MV-4-11 (cell line): Measurements from ENCODE around the gene GHRL.

Experiments
- DNase-seq: peaks from one replicate; lab custom pipeline; 2025; lab: John Stamatoyannopoulos, UW

The GHRL gene

GRCh38 chr3:10292505-10293419 lies at the start of gene GHRL:
GHRL (minus strand) TSS chr3:10292947; CDS start chr3:10290180, 2,767 bp downstream.
- DNase-seq, result peak; percentile 94

- DNase-seq, result no peak
These were observed 49.2 kb upstream of the GHRL start for GRCh38 chr3:10341901-10342398.

- DNase-seq, result no peak
These were observed 47.7 kb upstream of the GHRL start for GRCh38 chr3:10340476-10340875.

GRCh38 chr3:10340046-10340445 lies 47.3 kb upstream of the GHRL start:
- no peak for DNase-seq

GRCh38 chr3:10339376-10339955 lies 46.7 kb upstream of the GHRL start:
- no peak for DNase-seq

GRCh38 chr3:10338591-10339353 lies 46.0 kb upstream of the GHRL start:
- DNase-seq, result no peak

GRCh38 chr3:10338164-10338470 lies 45.4 kb upstream of the GHRL start:
- no peak for DNase-seq

GRCh38 chr3:10337323-10338163 lies 44.8 kb upstream of the GHRL start:
- DNase-seq, result no peak

GRCh38 chr3:10336761-10337160 lies 44.0 kb upstream of the GHRL start:
- no peak for DNase-seq

GRCh38 chr3:10335871-10336622 lies 43.3 kb upstream of the GHRL start:
- no peak for DNase-seq

- no peak for DNase-seq
These were observed 42.5 kb upstream of the GHRL start for GRCh38 chr3:10335190-10335738.

GRCh38 chr3:10334459-10334858 lies 41.7 kb upstream of the GHRL start:
- no peak for DNase-seq

- no peak for DNase-seq
These were observed 41.3 kb upstream of the GHRL start for GRCh38 chr3:10334042-10334441.

GRCh38 chr3:10333349-10333650 lies 40.6 kb upstream of the GHRL start:
- DNase-seq, result no peak

GRCh38 chr3:10332481-10333348 lies 40.0 kb upstream of the GHRL start:
- no peak for DNase-seq

- DNase-seq, result no peak
These were observed 38.6 kb upstream of the GHRL start for GRCh38 chr3:10331320-10331719.

- DNase-seq, result no peak
These were observed 37.6 kb upstream of the GHRL start for GRCh38 chr3:10330319-10330718.

- DNase-seq, result no peak
These were observed 36.8 kb upstream of the GHRL start for GRCh38 chr3:10329495-10330015.

GRCh38 chr3:10328460-10329071 lies 35.8 kb upstream of the GHRL start:
- DNase-seq, result no peak
